Type B pancreatic cell (in vitro differentiated cells): ENCODE measurements around the gene CACTIN. TPM values are rescaled to one million over a fixed set of nuclear protein-coding genes. Genes with fewer than 3 reads are reported as not detected.

Experiments
- DNase-seq: peaks from one replicate; pipeline ENCODE4 v3.0.0; 2021; ENCODE audit warnings: mixed read lengths; ENCODE audit not compliant: unreplicated experiment; ENCODE audit errors: extremely low spot score
- H3K27ac Mint-ChIP-seq: 2 replicates; pipeline ENCODE4 v1.8.0; 2021; ENCODE audit warnings: mild to moderate bottlenecking, mixed read lengths
- H3K27me3 Mint-ChIP-seq: 2 replicates; pipeline ENCODE4 v1.8.0; 2021; ENCODE audit warnings: mixed read lengths
- H3K36me3 Mint-ChIP-seq: 2 replicates; pipeline ENCODE4 v1.8.0; 2021; ENCODE audit warnings: mixed read lengths
- H3K4me1 Mint-ChIP-seq: one replicate; pipeline ENCODE4 v1.8.0; 2021; ENCODE audit warnings: mixed read lengths; ENCODE audit not compliant: unreplicated experiment
- H3K4me3 Mint-ChIP-seq: 2 replicates; pipeline ENCODE4 v1.8.0; 2021; ENCODE audit warnings: mild to moderate bottlenecking, mixed read lengths
- H3K9me3 Mint-ChIP-seq: 2 replicates; pipeline ENCODE4 v1.8.0; 2021; ENCODE audit warnings: mixed read lengths
- total RNA-seq: library from RNA; stranded (reverse); gene quantifications from 2 replicates; pipeline ENCODE4 v1.2.1, GENCODE V29; 2021; ENCODE audit warnings: low replicate concordance
- TF ChIP-seq, protein P1 (sequence below): fragments of 200-600 bp; sonication (generic); conservative IDR thresholded peaks from 2 replicates; pipeline ENCODE4 v1.5.0; 2021; ENCODE audit warnings: antibody characterized with exemption, mild to moderate bottlenecking

Gene CACTIN
- total RNA-seq, 1 donor from 2014 or later: 32.4 TPM

DNA sequence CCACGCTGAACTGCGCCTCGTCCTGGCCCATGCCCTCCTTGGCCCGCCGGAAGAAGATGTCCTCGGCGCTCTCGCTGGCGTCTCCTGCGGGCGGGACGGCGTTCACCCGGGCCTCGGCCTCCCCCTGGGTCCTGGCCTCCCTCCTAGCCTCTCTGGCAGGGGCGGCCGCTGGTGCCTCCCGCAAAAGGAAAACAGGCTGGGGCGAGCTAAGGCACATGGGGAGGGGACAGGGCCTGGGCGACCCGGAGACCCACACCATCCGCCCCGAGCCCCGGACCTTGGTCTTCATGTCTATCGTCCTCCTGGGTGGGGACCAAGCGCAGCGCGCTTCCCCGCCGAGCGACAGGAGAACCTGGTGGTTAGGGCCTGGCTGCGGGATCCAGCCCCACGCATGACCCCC lies 14.3 kb downstream of the CACTIN start:
- Mint-ChIP-seq H3K27me3 (peaks cover 10% of the 10 kb centered on the region), H3K9me3 (no peaks in the 10 kb centered on the region), H3K4me3 (no peak overlapping the region), H3K4me1 (peaks cover 7% of the 10 kb centered on the region), H3K36me3 (no peaks in the 10 kb centered on the region), H3K27ac (no peak overlapping the region)
- DNase-seq: no peak
- TF ChIP-seq, protein P1, sequence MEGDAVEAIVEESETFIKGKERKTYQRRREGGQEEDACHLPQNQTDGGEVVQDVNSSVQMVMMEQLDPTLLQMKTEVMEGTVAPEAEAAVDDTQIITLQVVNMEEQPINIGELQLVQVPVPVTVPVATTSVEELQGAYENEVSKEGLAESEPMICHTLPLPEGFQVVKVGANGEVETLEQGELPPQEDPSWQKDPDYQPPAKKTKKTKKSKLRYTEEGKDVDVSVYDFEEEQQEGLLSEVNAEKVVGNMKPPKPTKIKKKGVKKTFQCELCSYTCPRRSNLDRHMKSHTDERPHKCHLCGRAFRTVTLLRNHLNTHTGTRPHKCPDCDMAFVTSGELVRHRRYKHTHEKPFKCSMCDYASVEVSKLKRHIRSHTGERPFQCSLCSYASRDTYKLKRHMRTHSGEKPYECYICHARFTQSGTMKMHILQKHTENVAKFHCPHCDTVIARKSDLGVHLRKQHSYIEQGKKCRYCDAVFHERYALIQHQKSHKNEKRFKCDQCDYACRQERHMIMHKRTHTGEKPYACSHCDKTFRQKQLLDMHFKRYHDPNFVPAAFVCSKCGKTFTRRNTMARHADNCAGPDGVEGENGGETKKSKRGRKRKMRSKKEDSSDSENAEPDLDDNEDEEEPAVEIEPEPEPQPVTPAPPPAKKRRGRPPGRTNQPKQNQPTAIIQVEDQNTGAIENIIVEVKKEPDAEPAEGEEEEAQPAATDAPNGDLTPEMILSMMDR: no peak

DNA sequence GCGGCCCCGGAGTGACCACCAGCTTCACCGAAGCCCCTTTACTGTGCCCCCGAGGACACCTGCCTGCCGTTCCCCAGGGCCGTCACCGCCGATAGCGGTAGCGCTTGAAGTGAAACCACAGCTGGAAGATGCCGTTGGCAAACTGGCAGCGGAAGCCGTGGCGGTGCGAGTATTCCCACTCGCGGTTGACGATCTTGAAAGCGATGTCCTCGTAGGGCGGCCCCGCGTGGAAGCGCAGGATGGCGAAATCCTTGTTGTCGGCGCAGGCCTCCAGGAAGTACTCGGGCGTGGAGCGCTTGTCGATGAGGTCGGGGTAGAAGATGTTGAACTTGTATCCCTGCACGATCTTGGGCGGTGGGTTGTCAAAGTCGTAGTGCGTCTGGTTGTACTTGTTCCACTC lies 14.7 kb downstream of the CACTIN start:
- H3K27me3 Mint-ChIP-seq: peaks cover 14% of the 10 kb centered on the region
- TF ChIP-seq, protein P1: no peak
- H3K4me3 Mint-ChIP-seq: no peak overlapping the region
- no peak for DNase-seq
- no peaks in the 10 kb centered on the region for H3K9me3 Mint-ChIP-seq
- no peak overlapping the region for H3K27ac Mint-ChIP-seq
- no peaks in the 10 kb centered on the region for H3K36me3 Mint-ChIP-seq
- H3K4me1 Mint-ChIP-seq: peaks cover 7% of the 10 kb centered on the region

DNA sequence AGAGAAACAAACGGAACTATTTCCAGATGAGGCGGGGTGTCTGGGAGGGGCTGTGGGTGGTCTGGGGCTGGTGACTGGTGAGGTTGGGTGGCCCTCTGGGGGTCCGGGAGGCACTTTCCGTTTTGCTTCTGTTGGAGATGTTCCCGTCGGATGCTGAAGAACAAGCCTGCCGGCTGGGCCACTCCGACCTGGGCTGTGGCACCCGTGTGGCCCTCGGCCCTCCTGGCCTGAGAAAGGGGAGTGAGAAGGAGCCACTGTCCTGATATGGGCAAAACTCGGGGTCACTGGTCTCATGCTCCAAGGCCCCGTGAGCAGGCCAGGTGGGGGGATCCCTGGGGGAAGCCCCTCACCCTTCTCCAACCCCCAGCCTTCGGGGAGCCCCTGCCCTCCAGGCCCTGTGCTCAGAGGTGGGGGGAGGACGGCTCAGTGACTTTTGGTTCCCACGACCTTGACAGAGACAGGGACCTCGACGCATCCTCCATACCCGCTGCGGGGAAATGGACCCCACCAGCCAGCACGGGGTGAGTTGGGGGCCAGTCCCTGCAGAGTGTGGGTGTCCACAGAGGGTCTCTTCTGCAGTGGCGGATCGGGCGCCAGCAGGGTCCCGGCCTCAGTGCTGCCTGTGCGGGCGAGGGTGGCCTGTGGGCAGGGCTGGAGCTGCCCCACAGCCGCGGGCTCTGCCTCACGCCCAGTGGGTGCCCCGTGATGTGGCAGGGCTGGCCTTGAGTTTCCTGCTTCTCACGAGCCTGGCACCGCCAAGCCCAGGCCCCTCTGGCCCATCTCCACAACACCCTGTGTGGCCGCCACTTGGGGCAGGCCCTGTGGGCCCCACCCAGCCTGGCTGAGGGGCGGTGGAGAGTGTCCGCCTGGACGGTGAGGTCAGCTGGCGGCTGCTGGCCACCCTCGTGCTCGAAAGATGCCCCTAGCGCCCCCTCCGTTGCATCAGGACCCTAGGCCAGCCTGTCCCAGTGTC lies 15.6 kb downstream of the CACTIN start:
- Mint-ChIP-seq H3K4me1 (peaks cover 7% of the 10 kb centered on the region), H3K4me3 (no peak overlapping the region), H3K27me3 (peaks cover 14% of the 10 kb centered on the region), H3K27ac (no peak overlapping the region), H3K9me3 (no peaks in the 10 kb centered on the region), H3K36me3 (no peaks in the 10 kb centered on the region)
- no peak for DNase-seq
- TF ChIP-seq, protein P1: no peak

DNA sequence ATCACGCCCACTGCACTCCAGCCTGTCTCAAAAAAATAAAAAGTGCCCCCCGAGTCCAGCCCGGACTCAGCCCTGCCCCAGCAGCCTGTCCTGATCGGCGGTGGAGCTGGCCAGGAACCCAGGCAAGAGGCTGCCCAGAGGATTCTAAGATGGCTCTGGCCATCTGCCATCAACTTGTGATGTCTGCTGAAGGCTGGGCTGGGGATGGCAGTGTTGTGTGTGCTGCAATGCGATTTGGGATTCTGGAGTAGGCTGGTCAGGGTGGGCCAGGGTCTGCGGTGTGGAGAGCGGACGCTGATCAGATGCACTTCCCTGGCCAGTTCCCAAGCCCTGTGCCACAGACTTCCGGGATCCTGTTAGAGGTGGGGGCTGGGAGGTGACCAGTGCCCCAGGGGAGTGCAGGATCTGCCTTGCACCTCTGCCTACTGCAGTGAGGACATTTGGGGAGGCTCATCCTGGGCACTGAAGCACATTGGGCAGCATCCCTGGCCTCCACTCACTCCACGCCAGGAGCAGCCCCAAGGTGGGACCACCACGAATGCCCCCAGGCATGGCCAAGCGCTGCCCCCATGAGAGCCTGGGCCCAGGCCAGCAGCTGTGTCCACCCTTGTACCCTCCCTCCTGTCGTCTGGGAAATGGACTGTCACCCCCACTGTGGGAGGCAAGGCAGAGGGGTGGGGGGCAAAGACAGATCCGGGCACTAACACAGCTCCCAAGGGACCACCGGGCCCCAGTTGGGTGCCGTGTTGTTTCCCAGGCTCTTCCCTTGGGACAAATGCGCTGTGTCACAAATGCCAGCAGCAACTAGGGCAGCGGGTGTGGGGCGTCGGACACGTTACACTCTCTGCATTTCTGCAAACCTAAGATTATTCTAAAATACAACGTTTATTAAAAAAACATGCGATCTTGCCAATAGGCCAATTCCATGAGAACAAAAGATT lies 16.5 kb downstream of the CACTIN start:
- Mint-ChIP-seq H3K27ac (no peak overlapping the region), H3K27me3 (peaks cover 14% of the 10 kb centered on the region), H3K4me3 (no peak overlapping the region), H3K9me3 (no peaks in the 10 kb centered on the region), H3K4me1 (peaks cover 7% of the 10 kb centered on the region), H3K36me3 (no peaks in the 10 kb centered on the region)
- no peak for DNase-seq
- TF ChIP-seq, protein P1: no peak

DNA sequence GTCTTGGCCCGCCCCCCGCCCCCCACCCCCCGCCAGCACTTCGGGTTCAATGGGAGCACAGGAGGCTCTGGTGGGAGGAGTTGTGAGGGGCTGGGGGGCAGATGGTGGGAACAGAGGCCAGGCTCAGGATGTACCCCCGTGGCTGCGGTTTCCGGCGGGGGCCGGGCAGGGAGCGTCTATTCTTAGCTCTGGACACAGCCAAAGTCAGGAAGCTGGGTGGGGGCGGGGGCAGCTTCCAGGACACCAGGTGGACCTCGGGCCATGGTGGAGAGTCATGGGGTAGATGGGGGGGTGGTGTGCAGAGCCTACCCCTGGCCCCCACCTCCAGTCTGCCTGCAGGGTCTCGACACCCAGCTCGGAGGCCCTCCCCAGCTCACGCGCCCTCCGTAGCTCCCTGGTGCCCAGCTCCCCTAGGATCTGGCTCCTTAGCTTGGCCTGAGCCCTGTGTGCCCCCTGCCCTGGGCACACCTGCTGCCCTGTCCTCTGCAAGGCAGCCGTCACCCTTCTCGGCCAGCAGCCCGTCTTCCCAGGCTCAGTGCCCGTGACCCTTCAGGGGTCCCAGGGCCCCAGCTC lies 17.8 kb downstream of the CACTIN start:
- TF ChIP-seq, protein P1: no peak
- H3K36me3 Mint-ChIP-seq: no peaks in the 10 kb centered on the region
- H3K4me3 Mint-ChIP-seq: no peak overlapping the region
- no peaks in the 10 kb centered on the region for H3K9me3 Mint-ChIP-seq
- no peak for DNase-seq
- peaks cover 14% of the 10 kb centered on the region for H3K27me3 Mint-ChIP-seq
- no peak overlapping the region for H3K27ac Mint-ChIP-seq
- H3K4me1 Mint-ChIP-seq: peaks cover 7% of the 10 kb centered on the region
